H1 (cell line): Measurements from ENCODE around the gene TEK. TPM values are rescaled to one million over a fixed set of nuclear protein-coding genes. Genes with fewer than 3 reads are reported as not detected.

Experiments used
- BCL11A ChIP-seq, 2 experiments: IDR thresholded peaks; one replicate each; pipeline ENCODE4 v1.6.1; 2011; ENCODE audit warnings: low read depth in 2 of 2, low read length in 2 of 2, mild to moderate bottlenecking in 2 of 2
- CBX5 ChIP-seq: fragments of 300-800, 300-1000 bp; sonication (generic); IDR thresholded peaks from 2 replicates; pipeline ENCODE4 v1.7.1; 2016; ENCODE audit warnings: antibody characterized with exemption, low read length, low read depth
- FOSL1 ChIP-seq: IDR thresholded peaks from 2 replicates; pipeline ENCODE4 v1.6.1; 2011; ENCODE audit warnings: mild to moderate bottlenecking, low read depth, low read length, moderate library complexity; ENCODE audit not compliant: insufficient read depth
- GTF2F1 ChIP-seq: IDR thresholded peaks from 2 replicates; pipeline ENCODE4 v1.6.1; 2012; ENCODE audit warnings: low read depth, low read length, improper control_type of control experiment, borderline replicate concordance
- NRF1 ChIP-seq: IDR thresholded peaks from 2 replicates; pipeline ENCODE4 v1.6.1; 2011; ENCODE audit warnings: mild to moderate bottlenecking, low read depth, low read length, improper control_type of control experiment
- POLR2AphosphoS5 ChIP-seq: IDR thresholded peaks from 2 replicates; pipeline ENCODE4 v1.6.1; 2011; ENCODE audit warnings: low read depth, low read length
- RAD21 ChIP-seq, 2 experiments: IDR thresholded peaks in 1 of 2; conservative IDR thresholded peaks in 1 of 2; 2 replicates each; pipeline ENCODE4 v1.6.1; 2011; ENCODE audit warnings: low read depth in 2 of 2, low read length in 2 of 2, improper control_type of control experiment in 1 of 2, inconsistent platforms in 1 of 2, mild to moderate bottlenecking in 1 of 2, moderate library complexity in 1 of 2
- SIN3A ChIP-seq, 2 experiments: IDR thresholded peaks in 1 of 2; conservative IDR thresholded peaks in 1 of 2; 2 replicates each; pipeline ENCODE4 v1.6.1; 2011 to 2012; ENCODE audit warnings: low read length in 2 of 2, improper control_type of control experiment in 1 of 2, low read depth in 1 of 2, mild to moderate bottlenecking in 1 of 2
- polyA plus RNA-seq, 7 experiments: library from polyadenylated mRNA; depleted of rRNA in 3 of 7; stranded (reverse) in 5 of 7; unstranded in 2 of 7; fragments of >200 nt in 5 of 7; fragments of 200-250 nt in 2 of 7; gene quantifications; 1 replicate in 5 of 7; 2 replicates in 1 of 7; 4 replicates in 1 of 7; pipeline versions ENCODE4 v1.2.1 to v1.2.3, GENCODE V29; 2011 to 2013; ENCODE audit warnings: missing spikeins in 2 of 7, mixed read lengths in 2 of 7
- total RNA-seq: library from RNA; stranded (reverse); fragmentation: NEBNext Ultra II Directional; extraction: Animal tissue kit (Norgen Biotek cat#: 25700); gene quantifications from 2 replicates; pipeline ENCODE4 v1.2.1, GENCODE V29; 2021
- TF ChIP-seq, protein P1 (sequence below): fragments of 300-600 bp; sonication (generic); IDR thresholded peaks from 2 replicates; pipeline ENCODE4 v1.7.1; 2012; ENCODE audit warnings: low read length, moderate library complexity, mild to moderate bottlenecking, inconsistent platforms; ENCODE audit not compliant: insufficient replicate concordance
- TF ChIP-seq, protein P2 (sequence below): IDR thresholded peaks from 2 replicates; pipeline ENCODE4 v1.6.1; 2012; ENCODE audit warnings: inconsistent platforms

The TEK gene
- total and polyA plus RNA-seq, 2 of the 8 experiments (the other 6 are each of a cell fraction or from before 2014, with no cell fraction given) = 11.0 to 35.8 TPM

DNA sequence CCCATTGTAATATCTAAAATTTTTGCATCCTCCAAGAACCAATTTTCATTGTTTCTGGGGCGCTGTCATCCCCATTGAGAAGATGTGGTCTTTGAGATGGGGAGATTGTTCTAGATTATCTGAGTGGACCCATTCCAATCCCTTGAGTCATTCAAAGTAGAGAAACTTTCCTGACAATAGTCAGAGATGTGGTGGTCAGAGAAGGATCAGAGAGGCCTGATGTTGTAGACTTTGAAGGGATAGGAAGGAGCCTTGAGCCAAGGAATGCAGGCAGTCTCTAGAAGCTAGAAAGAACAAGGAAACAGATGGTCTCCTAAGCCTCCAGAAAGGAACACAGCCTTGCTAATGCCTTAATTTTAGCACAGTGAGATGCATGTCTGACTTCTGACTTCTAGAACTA, 80.4 kb downstream of the TEK start (continued):
- TF ChIP-seq, protein P1, sequence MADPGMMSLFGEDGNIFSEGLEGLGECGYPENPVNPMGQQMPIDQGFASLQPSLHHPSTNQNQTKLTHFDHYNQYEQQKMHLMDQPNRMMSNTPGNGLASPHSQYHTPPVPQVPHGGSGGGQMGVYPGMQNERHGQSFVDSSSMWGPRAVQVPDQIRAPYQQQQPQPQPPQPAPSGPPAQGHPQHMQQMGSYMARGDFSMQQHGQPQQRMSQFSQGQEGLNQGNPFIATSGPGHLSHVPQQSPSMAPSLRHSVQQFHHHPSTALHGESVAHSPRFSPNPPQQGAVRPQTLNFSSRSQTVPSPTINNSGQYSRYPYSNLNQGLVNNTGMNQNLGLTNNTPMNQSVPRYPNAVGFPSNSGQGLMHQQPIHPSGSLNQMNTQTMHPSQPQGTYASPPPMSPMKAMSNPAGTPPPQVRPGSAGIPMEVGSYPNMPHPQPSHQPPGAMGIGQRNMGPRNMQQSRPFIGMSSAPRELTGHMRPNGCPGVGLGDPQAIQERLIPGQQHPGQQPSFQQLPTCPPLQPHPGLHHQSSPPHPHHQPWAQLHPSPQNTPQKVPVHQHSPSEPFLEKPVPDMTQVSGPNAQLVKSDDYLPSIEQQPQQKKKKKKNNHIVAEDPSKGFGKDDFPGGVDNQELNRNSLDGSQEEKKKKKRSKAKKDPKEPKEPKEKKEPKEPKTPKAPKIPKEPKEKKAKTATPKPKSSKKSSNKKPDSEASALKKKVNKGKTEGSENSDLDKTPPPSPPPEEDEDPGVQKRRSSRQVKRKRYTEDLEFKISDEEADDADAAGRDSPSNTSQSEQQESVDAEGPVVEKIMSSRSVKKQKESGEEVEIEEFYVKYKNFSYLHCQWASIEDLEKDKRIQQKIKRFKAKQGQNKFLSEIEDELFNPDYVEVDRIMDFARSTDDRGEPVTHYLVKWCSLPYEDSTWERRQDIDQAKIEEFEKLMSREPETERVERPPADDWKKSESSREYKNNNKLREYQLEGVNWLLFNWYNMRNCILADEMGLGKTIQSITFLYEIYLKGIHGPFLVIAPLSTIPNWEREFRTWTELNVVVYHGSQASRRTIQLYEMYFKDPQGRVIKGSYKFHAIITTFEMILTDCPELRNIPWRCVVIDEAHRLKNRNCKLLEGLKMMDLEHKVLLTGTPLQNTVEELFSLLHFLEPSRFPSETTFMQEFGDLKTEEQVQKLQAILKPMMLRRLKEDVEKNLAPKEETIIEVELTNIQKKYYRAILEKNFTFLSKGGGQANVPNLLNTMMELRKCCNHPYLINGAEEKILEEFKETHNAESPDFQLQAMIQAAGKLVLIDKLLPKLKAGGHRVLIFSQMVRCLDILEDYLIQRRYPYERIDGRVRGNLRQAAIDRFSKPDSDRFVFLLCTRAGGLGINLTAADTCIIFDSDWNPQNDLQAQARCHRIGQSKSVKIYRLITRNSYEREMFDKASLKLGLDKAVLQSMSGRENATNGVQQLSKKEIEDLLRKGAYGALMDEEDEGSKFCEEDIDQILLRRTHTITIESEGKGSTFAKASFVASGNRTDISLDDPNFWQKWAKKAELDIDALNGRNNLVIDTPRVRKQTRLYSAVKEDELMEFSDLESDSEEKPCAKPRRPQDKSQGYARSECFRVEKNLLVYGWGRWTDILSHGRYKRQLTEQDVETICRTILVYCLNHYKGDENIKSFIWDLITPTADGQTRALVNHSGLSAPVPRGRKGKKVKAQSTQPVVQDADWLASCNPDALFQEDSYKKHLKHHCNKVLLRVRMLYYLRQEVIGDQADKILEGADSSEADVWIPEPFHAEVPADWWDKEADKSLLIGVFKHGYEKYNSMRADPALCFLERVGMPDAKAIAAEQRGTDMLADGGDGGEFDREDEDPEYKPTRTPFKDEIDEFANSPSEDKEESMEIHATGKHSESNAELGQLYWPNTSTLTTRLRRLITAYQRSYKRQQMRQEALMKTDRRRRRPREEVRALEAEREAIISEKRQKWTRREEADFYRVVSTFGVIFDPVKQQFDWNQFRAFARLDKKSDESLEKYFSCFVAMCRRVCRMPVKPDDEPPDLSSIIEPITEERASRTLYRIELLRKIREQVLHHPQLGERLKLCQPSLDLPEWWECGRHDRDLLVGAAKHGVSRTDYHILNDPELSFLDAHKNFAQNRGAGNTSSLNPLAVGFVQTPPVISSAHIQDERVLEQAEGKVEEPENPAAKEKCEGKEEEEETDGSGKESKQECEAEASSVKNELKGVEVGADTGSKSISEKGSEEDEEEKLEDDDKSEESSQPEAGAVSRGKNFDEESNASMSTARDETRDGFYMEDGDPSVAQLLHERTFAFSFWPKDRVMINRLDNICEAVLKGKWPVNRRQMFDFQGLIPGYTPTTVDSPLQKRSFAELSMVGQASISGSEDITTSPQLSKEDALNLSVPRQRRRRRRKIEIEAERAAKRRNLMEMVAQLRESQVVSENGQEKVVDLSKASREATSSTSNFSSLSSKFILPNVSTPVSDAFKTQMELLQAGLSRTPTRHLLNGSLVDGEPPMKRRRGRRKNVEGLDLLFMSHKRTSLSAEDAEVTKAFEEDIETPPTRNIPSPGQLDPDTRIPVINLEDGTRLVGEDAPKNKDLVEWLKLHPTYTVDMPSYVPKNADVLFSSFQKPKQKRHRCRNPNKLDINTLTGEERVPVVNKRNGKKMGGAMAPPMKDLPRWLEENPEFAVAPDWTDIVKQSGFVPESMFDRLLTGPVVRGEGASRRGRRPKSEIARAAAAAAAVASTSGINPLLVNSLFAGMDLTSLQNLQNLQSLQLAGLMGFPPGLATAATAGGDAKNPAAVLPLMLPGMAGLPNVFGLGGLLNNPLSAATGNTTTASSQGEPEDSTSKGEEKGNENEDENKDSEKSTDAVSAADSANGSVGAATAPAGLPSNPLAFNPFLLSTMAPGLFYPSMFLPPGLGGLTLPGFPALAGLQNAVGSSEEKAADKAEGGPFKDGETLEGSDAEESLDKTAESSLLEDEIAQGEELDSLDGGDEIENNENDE = no peak
- TF ChIP-seq CBX5 (no peak), SIN3A (conservative IDR thresholded peaks at IDR 0.05 in 1 of 2, IDR thresholded peaks at IDR 0.05 in 1 of 2; ENCODE audit: low read depth in 1 of 2, low read length in 2 of 2) (no peak), NRF1 (no peak), BCL11A (IDR thresholded peaks at IDR 0.05; ENCODE audit: low read depth in 2 of 2, low read length in 2 of 2) (no peak), RAD21 (IDR thresholded peaks at IDR 0.05 in 1 of 2, conservative IDR thresholded peaks at IDR 0.05 in 1 of 2; ENCODE audit: low read depth in 2 of 2, low read length in 2 of 2) (no peak), POLR2AphosphoS5 (no peak), GTF2F1 (no peak), FOSL1 (no peak)
- TF ChIP-seq, protein P2, sequence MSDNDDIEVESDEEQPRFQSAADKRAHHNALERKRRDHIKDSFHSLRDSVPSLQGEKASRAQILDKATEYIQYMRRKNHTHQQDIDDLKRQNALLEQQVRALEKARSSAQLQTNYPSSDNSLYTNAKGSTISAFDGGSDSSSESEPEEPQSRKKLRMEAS = no peak
